H1 (cell line): Measurements from ENCODE around the gene BRPF3. TPM values are rescaled to one million over a fixed set of nuclear protein-coding genes. Genes with fewer than 3 reads are reported as not detected.

ENCODE experiments used
- CTCF ChIA-PET: fragments of 300-600 bp; sonication (Branson Sonifier 250); formaldehyde crosslinking; loops from one replicate; lab custom pipeline; 2021; ENCODE audit not compliant: partially characterized antibody; lab: Charles Lee
- POLR2A ChIA-PET: fragments of 300-600 bp; sonication (Branson Sonifier 250); formaldehyde crosslinking; loops from one replicate; lab custom pipeline; 2021; ENCODE audit warnings: inconsistent platforms; ENCODE audit not compliant: partially characterized antibody; lab: Charles Lee
- DNase-seq, 2 experiments: peaks; one replicate each; pipeline versions ENCODE4 v3.0.0 to v3.0.0-alpha.2; 2010 to 2022; ENCODE audit warnings: low spot score in 2 of 2, low read depth in 1 of 2, mixed read lengths in 1 of 2
- FAIRE-seq: peaks from 2 replicates; lab custom pipeline; 2011; peaks lifted over from hg19 to GRCh38; lab: Jason Lieb, UNC
- H2AFZ ChIP-seq: 2 replicates; pipeline ENCODE4 v1.8.1; 2012; ENCODE audit warnings: low read length, inconsistent platforms
- H2AK5ac ChIP-seq: 2 replicates; pipeline ENCODE4 v1.6.1; 2013; ENCODE audit warnings: low read depth, low read length
- H2BK120ac ChIP-seq: replicated peaks from 2 replicates; pipeline ENCODE3; 2013; ENCODE audit warnings: low read depth, low read length, inconsistent platforms
- H2BK12ac ChIP-seq: 2 replicates; pipeline ENCODE4 v1.6.1; 2013; ENCODE audit warnings: low read depth, low read length
- H2BK15ac ChIP-seq: 2 replicates; pipeline ENCODE4 v1.6.1; 2013; ENCODE audit warnings: low read length
- H2BK20ac ChIP-seq: 2 replicates; pipeline ENCODE4 v1.6.1; 2013; ENCODE audit warnings: low read length
- H2BK5ac ChIP-seq: 2 replicates; pipeline ENCODE4 v1.6.1; 2013; ENCODE audit warnings: low read depth, low read length
- H3K14ac ChIP-seq: 2 replicates; pipeline ENCODE4 v1.6.1; 2013; ENCODE audit warnings: inconsistent platforms; ENCODE audit not compliant: insufficient read length
- H3K18ac ChIP-seq: 2 replicates; pipeline ENCODE4 v1.6.1; 2013; ENCODE audit warnings: low read length; ENCODE audit errors: extremely low read depth
- H3K23ac ChIP-seq: 2 replicates; pipeline ENCODE4 v1.6.1; 2013; ENCODE audit warnings: inconsistent platforms; ENCODE audit not compliant: insufficient read length
- H3K23me2 ChIP-seq: 2 replicates; pipeline ENCODE4 v1.6.1; 2013; ENCODE audit warnings: low read depth, low read length
- H3K27ac ChIP-seq: 2 replicates; pipeline ENCODE4 v1.6.1; 2011; ENCODE audit warnings: low read depth, low read length, inconsistent platforms
- H3K27me3 ChIP-seq, 4 experiments: replicated peaks in 1 of 4; 1 replicate in 1 of 4; 2 replicates in 3 of 4; pipeline versions ENCODE4 v1.6.1 to v1.8.1; 2011 to 2013; ENCODE audit warnings: low read length in 3 of 4, mild to moderate bottlenecking in 3 of 4, inconsistent platforms in 2 of 4, mixed read lengths in 2 of 4, moderate library complexity in 1 of 4; ENCODE audit not compliant: control insufficient read depth in 3 of 4, insufficient read depth in 3 of 4; ENCODE audit errors: extremely low read depth in 1 of 4
- H3K36me3 ChIP-seq, 4 experiments: 2 replicates each; pipeline versions ENCODE4 v1.6.1 to v1.8.1; 2011 to 2013; ENCODE audit warnings: mild to moderate bottlenecking in 4 of 4, low read length in 3 of 4, moderate library complexity in 2 of 4, control low read depth in 1 of 4, inconsistent platforms in 1 of 4; ENCODE audit not compliant: insufficient read depth in 4 of 4, control insufficient read depth in 2 of 4
- H3K4ac ChIP-seq: replicated peaks from 2 replicates; pipeline ENCODE3; 2013; ENCODE audit warnings: low read length, low read depth, mixed read lengths, inconsistent platforms; ENCODE audit not compliant: insufficient read length
- H3K4me1 ChIP-seq, 4 experiments: replicated peaks in 1 of 4; 1 replicate in 1 of 4; 2 replicates in 3 of 4; pipeline versions ENCODE4 v1.6.1 to v1.8.1; 2011 to 2013; ENCODE audit warnings: low read length in 3 of 4, inconsistent platforms in 2 of 4, mixed read lengths in 1 of 4; ENCODE audit not compliant: insufficient read depth in 4 of 4, control insufficient read depth in 3 of 4
- H3K4me2 ChIP-seq, 2 experiments: 2 replicates each; pipeline versions ENCODE4 v1.6.1 to v1.8.1; 2011 to 2013; ENCODE audit warnings: low read depth in 2 of 2, low read length in 2 of 2, control low read depth in 1 of 2, inconsistent platforms in 1 of 2, mild to moderate bottlenecking in 1 of 2; ENCODE audit not compliant: insufficient read depth in 1 of 2
- H3K4me3 ChIP-seq, 4 experiments: fragments of 200-600, 300-600 bp in 1 of 4; sonication (generic), shearing (Covaris generic), sonication (Bioruptor Twin) in 1 of 4; 2 replicates each; pipeline versions ENCODE4 v1.5.1 to v1.8.1; 2011 to 2016; ENCODE audit warnings: low read length in 4 of 4, low read depth in 3 of 4, control low read depth in 2 of 4, inconsistent platforms in 2 of 4, mild to moderate bottlenecking in 2 of 4, mixed read lengths in 1 of 4, moderate library complexity in 1 of 4; ENCODE audit not compliant: insufficient read depth in 2 of 4; ENCODE audit errors: extremely low read depth in 1 of 4
- H3K56ac ChIP-seq: replicated peaks from 2 replicates; pipeline ENCODE3; 2013; ENCODE audit warnings: low read depth, mild to moderate bottlenecking, mixed read lengths, low read length, inconsistent platforms; ENCODE audit not compliant: insufficient read length
- H3K79me1 ChIP-seq: 2 replicates; pipeline ENCODE4 v1.6.1; 2013; ENCODE audit warnings: low read depth, low read length, control low read depth
- H3K79me2 ChIP-seq, 2 experiments: 2 replicates each; pipeline versions ENCODE4 v1.6.1 to v1.8.1; 2012 to 2013; ENCODE audit warnings: low read length in 2 of 2, mild to moderate bottlenecking in 2 of 2, inconsistent platforms in 1 of 2; ENCODE audit not compliant: insufficient read depth in 2 of 2, control insufficient read depth in 1 of 2
- H3K9ac ChIP-seq, 4 experiments: replicated peaks in 1 of 4; 1 replicate in 1 of 4; 2 replicates in 3 of 4; pipeline versions ENCODE4 v1.6.1 to v1.8.1; 2011 to 2013; ENCODE audit warnings: low read depth in 3 of 4, low read length in 3 of 4, control low read depth in 2 of 4, mild to moderate bottlenecking in 2 of 4, moderate library complexity in 2 of 4, inconsistent platforms in 1 of 4; ENCODE audit errors: extremely low read depth in 1 of 4
- H3K9me3 ChIP-seq, 2 experiments: 2 replicates each; pipeline versions ENCODE4 v1.6.1 to v1.8.1; 2012 to 2013; ENCODE audit warnings: mild to moderate bottlenecking in 2 of 2, moderate library complexity in 2 of 2, control low read depth in 1 of 2, inconsistent platforms in 1 of 2, low read depth in 1 of 2, low read length in 1 of 2, mixed read lengths in 1 of 2; ENCODE audit not compliant: insufficient read depth in 2 of 2
- H4K20me1 ChIP-seq, 2 experiments: replicated peaks in 1 of 2; 2 replicates each; pipeline versions ENCODE3 to v1.8.1; 2011 to 2013; ENCODE audit warnings: inconsistent platforms in 2 of 2, low read length in 2 of 2, mild to moderate bottlenecking in 1 of 2; ENCODE audit not compliant: insufficient read depth in 2 of 2, control insufficient read depth in 1 of 2
- H4K5ac ChIP-seq: 2 replicates; pipeline ENCODE4 v1.6.1; 2013; ENCODE audit warnings: low read length, low read depth, mixed read lengths, inconsistent platforms; ENCODE audit not compliant: insufficient read length
- H4K8ac ChIP-seq: 2 replicates; pipeline ENCODE4 v1.8.0; 2013; ENCODE audit warnings: mild to moderate bottlenecking, moderate library complexity, low read length, inconsistent platforms; ENCODE audit not compliant: insufficient read depth; ENCODE audit errors: extremely low read depth
- H4K91ac ChIP-seq: replicated peaks from 2 replicates; pipeline ENCODE3; 2013; ENCODE audit warnings: low read length, mixed read lengths, inconsistent platforms; ENCODE audit not compliant: insufficient read length
- CHD1 ChIP-seq: IDR thresholded peaks from 2 replicates; pipeline ENCODE4 v1.6.1; 2012; ENCODE audit warnings: low read depth, low read length, improper control_type of control experiment
- CREB1 ChIP-seq: IDR thresholded peaks from 2 replicates; pipeline ENCODE4 v1.6.1; 2012; ENCODE audit warnings: inconsistent platforms
- CTBP2 ChIP-seq: IDR thresholded peaks from 2 replicates; pipeline ENCODE4 v1.7.0; 2011; ENCODE audit warnings: borderline replicate concordance, mild to moderate bottlenecking, moderate library complexity, mixed read lengths, low read length; ENCODE audit not compliant: insufficient read depth, insufficient read length
- NRF1 ChIP-seq: IDR thresholded peaks from 2 replicates; pipeline ENCODE4 v1.6.1; 2011; ENCODE audit warnings: mild to moderate bottlenecking, low read depth, low read length, improper control_type of control experiment
- POLR2A ChIP-seq, 2 experiments: IDR thresholded peaks; 1 replicate in 1 of 2; 2 replicates in 1 of 2; pipeline ENCODE4 v1.6.1; 2011; ENCODE audit warnings: low read depth in 2 of 2, low read length in 2 of 2, mild to moderate bottlenecking in 2 of 2; ENCODE audit errors: control extremely low read depth in 1 of 2
- RAD21 ChIP-seq, 2 experiments: IDR thresholded peaks in 1 of 2; conservative IDR thresholded peaks in 1 of 2; 2 replicates each; pipeline ENCODE4 v1.6.1; 2011; ENCODE audit warnings: low read depth in 2 of 2, low read length in 2 of 2, improper control_type of control experiment in 1 of 2, inconsistent platforms in 1 of 2, mild to moderate bottlenecking in 1 of 2, moderate library complexity in 1 of 2
- SP4 ChIP-seq: IDR thresholded peaks from 2 replicates; pipeline ENCODE4 v1.6.1; 2012; ENCODE audit warnings: low read length, inconsistent platforms
- SUZ12 ChIP-seq: fragments of 200-600 bp; sonication (generic); IDR thresholded peaks from 2 replicates; pipeline ENCODE4 v1.6.1; 2012; ENCODE audit warnings: mild to moderate bottlenecking, inconsistent platforms, low read length, moderate library complexity, mixed read lengths
- TEAD4 ChIP-seq: IDR thresholded peaks from 2 replicates; pipeline ENCODE4 v1.6.1; 2012; ENCODE audit warnings: low read depth, low read length, inconsistent platforms, mixed read lengths
- ZNF274 ChIP-seq: IDR thresholded peaks from 2 replicates; pipeline ENCODE4 v1.7.0; 2012; ENCODE audit warnings: low read length, borderline replicate concordance; ENCODE audit errors: extremely low read depth
- WGBS, 2 experiments: shearing (Covaris generic) in 1 of 2; methylation state at CpG; one replicate each; pipeline versions ENCODE4 v1.1.6 to v1.1.7; 2013 to 2015; ENCODE audit warnings: low lambda C conversion rate in 2 of 2, mixed read lengths in 2 of 2, inconsistent platforms in 1 of 2, low coverage in 1 of 2, missing lambda C conversion rate in 1 of 2; ENCODE audit not compliant: insufficient replicate concordance in 2 of 2, insufficient coverage in 1 of 2, insufficient read length in 1 of 2; ENCODE audit errors: extremely low coverage in 1 of 2, missing lambda C conversion rate in 1 of 2; 5-methylcytosine and 5-hydroxymethylcytosine counted together
- polyA plus RNA-seq, 7 experiments: library from polyadenylated mRNA; depleted of rRNA in 3 of 7; stranded (reverse) in 5 of 7; unstranded in 2 of 7; fragments of >200 nt in 5 of 7; fragments of 200-250 nt in 2 of 7; gene quantifications; 1 replicate in 5 of 7; 2 replicates in 1 of 7; 4 replicates in 1 of 7; pipeline versions ENCODE4 v1.2.1 to v1.2.3, GENCODE V29; 2011 to 2013; ENCODE audit warnings: missing spikeins in 2 of 7, mixed read lengths in 2 of 7
- total RNA-seq: library from RNA; stranded (reverse); fragmentation: NEBNext Ultra II Directional; extraction: Animal tissue kit (Norgen Biotek cat#: 25700); gene quantifications from 2 replicates; pipeline ENCODE4 v1.2.1, GENCODE V29; 2021
- TF ChIP-seq, protein P1 (sequence below): IDR thresholded peaks from 2 replicates; pipeline ENCODE4 v1.6.1; 2011; ENCODE audit warnings: low read length, improper control_type of control experiment
- TF ChIP-seq, protein P2 (sequence below): IDR thresholded peaks from 2 replicates; pipeline ENCODE4 v1.6.1; 2011; ENCODE audit warnings: low read depth, mild to moderate bottlenecking, low read length; ENCODE audit not compliant: insufficient read depth

The BRPF3 gene
- total and polyA plus RNA-seq, 2 of the 8 experiments (the other 6 are each of a cell fraction or from before 2014, with no cell fraction given), result 26.0 to 37.5 TPM

DNA sequence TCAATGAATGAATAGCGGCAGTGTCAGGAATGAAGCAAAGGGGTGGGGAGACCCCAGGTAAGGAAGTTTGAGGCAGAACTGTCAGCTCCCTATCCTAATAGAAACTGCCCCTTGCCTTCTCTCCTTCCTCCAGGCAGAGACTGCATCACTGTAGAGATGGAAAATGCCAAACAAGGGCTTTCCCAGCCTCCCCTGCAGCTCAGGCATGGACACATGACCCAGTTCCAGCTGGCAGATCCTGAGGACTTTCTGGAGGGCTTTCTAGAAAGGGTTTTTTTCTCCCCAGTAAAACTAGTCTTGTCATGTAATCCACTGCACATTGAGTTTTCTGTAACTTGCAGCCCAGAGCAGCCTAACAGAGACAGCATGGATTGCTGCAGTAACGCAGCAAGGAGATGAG lies 55.5 kb downstream of the BRPF3 start:
- peak overlapping the region; percentile 40 for H2AFZ ChIP-seq
- no peaks in the 10 kb centered on the region for H3K36me3 ChIP-seq
- H2BK20ac ChIP-seq, result no peak overlapping the region
- H2AK5ac ChIP-seq, result no peak overlapping the region
- DNase-seq, result no peak
- no peak overlapping the region for H3K23ac ChIP-seq
- H3K56ac ChIP-seq, result no peak overlapping the region
- no peak overlapping the region for H3K27ac ChIP-seq
- peak overlapping the region; percentile 38 for H4K91ac ChIP-seq
- no peak for FAIRE-seq
- H4K5ac ChIP-seq, result no peak overlapping the region
- H3K9me3 ChIP-seq, result no peaks in the 10 kb centered on the region
- CTCF ChIA-PET, result interaction anchor here (1.3 to 2.3 kb wide), 3 partner anchors 10 to 51 kb away, joined by 3 to 6 read pairs (median 4); no protein-coding TSS in a partner anchor
- no peak overlapping the region for H3K9ac ChIP-seq
- peak overlapping the region; percentile 78; the same call in 1 of the 2 replicates for H4K8ac ChIP-seq
- no peak overlapping the region for H2BK15ac ChIP-seq
- no peak overlapping the region for H3K4me2 ChIP-seq
- H3K18ac ChIP-seq, result no peak overlapping the region
- H3K4me1 ChIP-seq, result no peaks in the 10 kb centered on the region
- H3K14ac ChIP-seq, result no peak overlapping the region
- no peaks in the 10 kb centered on the region for H3K23me2 ChIP-seq
- H2BK5ac ChIP-seq, result no peak overlapping the region
- no peaks in the 10 kb centered on the region for H4K20me1 ChIP-seq
- no peak overlapping the region for H2BK120ac ChIP-seq
- H3K27me3 ChIP-seq, result no peaks in the 10 kb centered on the region
- POLR2A ChIA-PET, result interaction anchor here (1.3 kb wide), 1 partner anchor 23 kb away, joined by 4 read pairs; no protein-coding TSS in a partner anchor
- no peaks in the 10 kb centered on the region for H3K79me2 ChIP-seq
- H2BK12ac ChIP-seq, result no peak overlapping the region
- no peaks in the 10 kb centered on the region for H3K79me1 ChIP-seq
- no peak overlapping the region for H3K4ac ChIP-seq
- WGBS, 2 experiments, result 88% methylated on average over 2 of the region's 2 CpGs; no CpG with 5 or more reads in 1 of the 2 experiments
- H3K4me3 ChIP-seq, result no peak overlapping the region
- TF ChIP-seq ZNF274 (no peak), CHD1 (no peak), SUZ12 (no peak), RAD21 (IDR thresholded peaks at IDR 0.05 in 1 of 2, conservative IDR thresholded peaks at IDR 0.05 in 1 of 2; ENCODE audit: low read depth in 2 of 2, low read length in 2 of 2) (no peak), SP4 (no peak), CREB1 (no peak), NRF1 (no peak), TEAD4 (no peak), POLR2A (IDR thresholded peaks at IDR 0.05; ENCODE audit: control extremely low read depth in 1 of 2, low read depth in 2 of 2, low read length in 2 of 2) (no peak), CTBP2 (no peak)
- TF ChIP-seq, protein P1, sequence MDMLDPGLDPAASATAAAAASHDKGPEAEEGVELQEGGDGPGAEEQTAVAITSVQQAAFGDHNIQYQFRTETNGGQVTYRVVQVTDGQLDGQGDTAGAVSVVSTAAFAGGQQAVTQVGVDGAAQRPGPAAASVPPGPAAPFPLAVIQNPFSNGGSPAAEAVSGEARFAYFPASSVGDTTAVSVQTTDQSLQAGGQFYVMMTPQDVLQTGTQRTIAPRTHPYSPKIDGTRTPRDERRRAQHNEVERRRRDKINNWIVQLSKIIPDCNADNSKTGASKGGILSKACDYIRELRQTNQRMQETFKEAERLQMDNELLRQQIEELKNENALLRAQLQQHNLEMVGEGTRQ, result no peak
- TF ChIP-seq, protein P2, sequence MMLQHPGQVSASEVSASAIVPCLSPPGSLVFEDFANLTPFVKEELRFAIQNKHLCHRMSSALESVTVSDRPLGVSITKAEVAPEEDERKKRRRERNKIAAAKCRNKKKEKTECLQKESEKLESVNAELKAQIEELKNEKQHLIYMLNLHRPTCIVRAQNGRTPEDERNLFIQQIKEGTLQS, result no peak
